Activated CD4-positive, CD25-positive, alpha-beta regulatory T cell treated with anti-CD3 and anti-CD28 coated beads, Interleukin-2, amount 50 U/mL, for 16 hours (primary cell): ENCODE measurements around the gene KCNF1.
"Not testable (repeated sequence)": the region's sequence is repeated elsewhere in the genome, so short reads cannot be mapped to it uniquely, and the experiment has no call there.

Source experiments
- DNase-seq: peaks from one replicate; pipeline ENCODE4 v3.0.0-alpha.2; 2020; ENCODE audit warnings: low read depth, low spot score

The KCNF1 gene

DNA sequence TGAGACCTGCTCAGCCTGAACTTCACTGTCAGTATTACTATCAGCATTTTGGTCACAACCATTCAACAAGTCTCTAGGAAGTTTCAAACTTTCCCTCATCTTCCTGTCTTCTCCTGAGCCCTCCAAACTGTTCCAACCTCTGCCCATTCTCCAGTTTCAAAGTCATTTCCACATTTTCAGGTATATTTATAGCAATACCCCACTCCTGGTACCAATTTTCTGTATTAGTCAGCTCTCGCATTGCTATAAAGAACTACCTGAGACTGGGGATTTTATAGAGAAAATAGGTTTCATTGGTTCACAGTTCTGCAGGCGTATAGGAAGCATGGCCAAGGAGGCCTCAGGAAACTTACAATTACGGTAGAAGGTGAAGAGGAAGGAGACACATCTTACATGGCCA is 27.3 kb downstream of the KCNF1 start:
- no peak for DNase-seq

DNA sequence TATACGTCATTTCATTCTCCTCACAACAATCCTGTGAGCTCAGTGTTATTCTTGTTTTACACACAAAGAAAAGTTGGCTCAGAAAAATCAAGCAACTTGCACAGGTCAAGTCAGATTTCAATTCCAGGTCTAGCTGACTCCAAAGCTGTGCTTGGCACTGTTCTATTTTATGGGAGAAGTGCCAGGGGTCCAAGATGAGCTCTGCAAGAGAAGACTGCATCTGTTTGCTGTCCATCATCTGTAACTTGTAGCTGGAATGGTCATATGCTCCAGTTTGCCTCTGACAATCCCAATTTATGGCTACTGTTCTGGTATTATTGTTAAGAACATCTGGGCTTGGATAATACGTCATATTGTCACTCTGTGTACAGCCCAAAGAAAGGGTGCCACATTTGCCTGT is 28.9 kb downstream of the KCNF1 start:
- DNase-seq = no peak

DNA sequence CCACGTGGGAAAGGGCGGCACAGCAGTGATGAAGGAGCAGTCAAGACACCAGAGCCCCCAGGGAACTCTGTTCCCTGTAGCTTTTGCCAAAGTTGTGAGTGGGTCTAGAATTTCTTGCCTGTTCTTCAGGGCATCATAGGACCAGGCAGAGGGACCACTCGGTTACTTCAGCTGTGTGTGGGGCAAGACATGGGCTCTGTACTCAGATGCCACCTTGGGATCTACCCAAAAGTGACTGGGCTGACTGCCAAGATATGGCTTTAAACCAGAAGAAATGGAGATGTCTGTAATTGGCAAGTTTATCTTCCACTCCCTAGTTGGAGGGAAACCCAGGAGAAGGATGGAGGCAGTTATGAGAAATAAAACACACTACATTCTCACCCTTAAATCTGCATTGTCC is 29.6 kb downstream of the KCNF1 start:
- no peak for DNase-seq

DNA sequence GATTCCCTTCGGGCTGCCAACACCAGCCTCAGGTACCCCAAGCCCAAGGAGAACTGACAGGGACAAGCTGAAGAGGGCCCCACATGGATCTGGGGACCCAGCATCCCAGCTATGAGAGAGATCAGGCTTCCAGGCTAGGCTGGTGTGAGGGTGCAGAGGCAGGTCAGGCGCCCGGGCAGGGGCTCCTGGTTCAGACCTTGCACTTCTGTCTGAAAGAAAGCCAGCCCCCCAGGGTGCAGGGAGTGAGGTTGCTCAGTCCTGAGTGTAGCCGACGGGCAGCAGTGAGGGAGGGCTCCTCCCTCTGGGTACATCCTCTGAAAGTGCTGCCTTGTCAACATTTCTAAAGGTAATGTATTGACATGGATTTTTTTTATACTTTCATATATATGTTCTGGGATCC is 33.1 kb downstream of the KCNF1 start:
- DNase-seq = no peak

DNA sequence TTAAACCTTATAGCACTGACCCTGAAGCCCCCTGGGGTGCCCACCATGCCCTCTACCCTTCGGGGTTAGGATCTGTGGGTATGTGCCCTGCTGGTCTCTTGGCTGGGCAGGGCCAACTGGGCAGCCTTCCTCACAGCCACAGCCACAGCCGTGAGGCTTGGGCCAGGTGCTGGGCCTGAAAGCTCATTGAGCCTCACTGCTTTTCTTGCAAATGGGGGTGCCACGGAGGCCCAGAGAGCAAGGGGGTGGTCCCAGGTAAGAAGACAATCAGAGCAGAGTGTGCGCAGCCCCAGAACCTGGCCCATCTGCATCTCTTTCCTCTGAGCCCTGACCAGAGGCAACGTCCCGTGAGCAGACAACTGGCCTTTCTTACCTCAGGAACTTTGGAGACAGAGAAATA is 34.7 kb downstream of the KCNF1 start:
- no peak for DNase-seq

DNA sequence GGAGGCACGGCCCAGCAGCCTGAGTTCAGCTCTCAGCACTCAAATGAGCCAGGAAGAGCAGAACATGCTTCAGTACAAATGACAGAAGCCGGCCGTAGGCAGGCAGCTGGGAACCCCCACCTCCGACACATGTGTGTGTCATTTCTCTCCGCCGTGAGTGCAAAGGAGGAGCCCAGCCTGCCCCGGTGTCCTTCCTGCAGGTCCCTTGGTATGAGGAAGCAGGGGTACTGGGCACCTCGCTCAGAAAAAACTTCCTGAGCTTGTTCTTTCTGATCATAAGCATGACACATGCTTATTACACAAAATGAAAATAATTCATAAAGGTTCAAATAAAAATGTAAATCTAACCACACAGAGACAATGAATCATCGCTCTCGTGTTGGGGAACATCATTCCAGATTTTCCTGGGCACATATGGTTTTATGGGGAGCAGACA is 35.3 kb downstream of the KCNF1 start:
- no peak for DNase-seq

DNA sequence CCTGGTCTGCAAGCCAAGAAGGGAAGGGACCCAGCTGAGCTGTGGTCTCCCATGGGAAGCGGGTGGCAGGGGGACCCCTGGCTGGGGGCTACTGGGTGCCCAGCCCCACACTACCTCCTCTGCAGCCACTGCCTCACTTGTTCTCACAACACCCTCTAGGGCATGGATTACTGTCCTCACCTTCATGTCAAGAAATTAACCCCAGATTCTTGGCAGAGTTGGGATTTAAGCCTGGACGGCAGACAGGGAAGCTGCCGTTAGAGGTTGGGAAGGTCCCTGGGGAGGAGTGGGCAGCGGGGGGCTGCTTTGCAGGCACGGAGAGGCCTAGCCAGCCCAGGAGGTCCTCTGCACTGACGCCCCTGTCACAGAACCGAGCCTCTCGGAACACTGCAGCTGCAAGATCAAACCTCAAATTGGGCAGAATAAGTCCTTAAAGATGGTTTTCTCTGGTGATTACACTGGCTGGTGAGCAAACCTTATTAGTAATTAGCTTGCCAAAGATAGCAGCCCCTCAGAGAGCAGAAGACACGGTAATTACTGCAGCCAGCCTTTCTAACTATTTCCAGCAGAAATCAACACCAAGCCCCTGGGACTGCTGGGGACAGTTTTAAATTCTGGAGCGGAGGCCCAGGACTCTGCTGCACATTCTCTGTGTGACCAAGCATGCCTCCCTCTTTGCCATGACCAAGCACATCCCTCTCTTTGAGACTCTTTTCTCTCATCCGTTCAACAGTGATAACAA is 35.9 kb downstream of the KCNF1 start:
- no peak for DNase-seq

DNA sequence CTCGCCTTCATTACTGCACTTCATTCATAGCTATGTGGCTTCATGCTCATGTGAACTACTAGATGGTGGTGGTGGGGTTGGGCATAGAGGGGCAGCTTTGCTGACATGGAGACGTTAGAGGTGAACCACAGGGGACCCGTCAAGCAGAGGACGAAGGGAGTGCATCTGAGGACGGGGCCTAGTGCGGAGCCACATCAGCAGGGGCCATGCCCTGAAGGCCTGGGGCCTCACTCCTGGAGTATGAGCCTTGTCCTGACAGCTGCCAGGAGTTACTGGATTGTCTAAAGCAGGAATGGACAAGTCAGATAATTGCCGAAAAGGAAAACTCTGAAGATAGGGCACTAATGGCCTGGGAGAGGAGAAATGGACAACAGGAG is 36.4 kb downstream of the KCNF1 start:
- DNase-seq = no peak

DNA sequence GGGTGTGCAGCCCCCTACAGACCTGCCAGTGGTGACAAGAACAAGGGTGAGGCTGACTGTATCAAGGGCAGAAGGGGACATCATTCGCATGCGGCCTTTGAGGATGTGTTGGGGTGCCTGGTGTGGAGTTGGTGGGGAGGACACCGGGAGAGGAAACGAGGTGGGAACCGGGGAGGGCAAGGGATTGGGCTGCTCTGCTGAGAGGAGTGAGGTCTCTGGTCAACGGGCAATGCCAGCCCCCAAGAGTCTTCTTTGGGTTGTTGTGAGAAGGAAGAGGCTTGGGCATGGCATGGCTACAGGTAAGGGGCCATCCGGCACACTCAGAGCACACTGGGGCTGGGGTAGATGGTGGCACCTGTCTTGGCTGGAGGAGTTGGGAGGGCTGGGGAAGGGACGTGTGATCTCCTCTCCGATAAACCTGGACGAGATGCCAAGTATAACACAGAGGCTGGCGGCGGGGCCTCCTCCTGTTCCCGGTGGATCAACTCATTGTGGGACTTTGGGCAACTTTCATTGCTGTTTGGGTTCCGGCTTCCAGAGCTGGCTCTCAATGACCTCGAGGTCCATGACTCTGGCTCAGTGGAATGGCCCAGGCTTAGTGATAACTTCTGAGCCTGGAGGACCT is 37.0 kb downstream of the KCNF1 start:
- no peak for DNase-seq

DNA sequence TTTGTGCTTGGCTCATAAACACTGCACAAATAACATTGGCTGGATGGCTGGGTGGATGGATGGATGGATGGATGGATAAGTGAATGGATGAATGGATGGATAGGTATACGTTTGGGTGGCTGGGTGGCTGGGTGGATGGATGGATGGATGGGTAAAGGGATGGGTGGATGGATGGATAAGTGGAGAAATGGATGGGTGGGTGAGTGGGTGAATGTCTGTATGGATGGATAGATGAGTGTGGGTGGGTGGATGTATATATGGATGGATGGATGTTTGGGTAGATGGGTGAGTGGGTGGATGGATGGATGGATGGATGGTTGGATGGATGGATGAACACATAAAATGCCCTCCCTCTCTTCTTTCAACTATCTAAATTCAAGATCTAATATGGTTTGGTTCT is 38.1 kb downstream of the KCNF1 start:
- no peak for DNase-seq

DNA sequence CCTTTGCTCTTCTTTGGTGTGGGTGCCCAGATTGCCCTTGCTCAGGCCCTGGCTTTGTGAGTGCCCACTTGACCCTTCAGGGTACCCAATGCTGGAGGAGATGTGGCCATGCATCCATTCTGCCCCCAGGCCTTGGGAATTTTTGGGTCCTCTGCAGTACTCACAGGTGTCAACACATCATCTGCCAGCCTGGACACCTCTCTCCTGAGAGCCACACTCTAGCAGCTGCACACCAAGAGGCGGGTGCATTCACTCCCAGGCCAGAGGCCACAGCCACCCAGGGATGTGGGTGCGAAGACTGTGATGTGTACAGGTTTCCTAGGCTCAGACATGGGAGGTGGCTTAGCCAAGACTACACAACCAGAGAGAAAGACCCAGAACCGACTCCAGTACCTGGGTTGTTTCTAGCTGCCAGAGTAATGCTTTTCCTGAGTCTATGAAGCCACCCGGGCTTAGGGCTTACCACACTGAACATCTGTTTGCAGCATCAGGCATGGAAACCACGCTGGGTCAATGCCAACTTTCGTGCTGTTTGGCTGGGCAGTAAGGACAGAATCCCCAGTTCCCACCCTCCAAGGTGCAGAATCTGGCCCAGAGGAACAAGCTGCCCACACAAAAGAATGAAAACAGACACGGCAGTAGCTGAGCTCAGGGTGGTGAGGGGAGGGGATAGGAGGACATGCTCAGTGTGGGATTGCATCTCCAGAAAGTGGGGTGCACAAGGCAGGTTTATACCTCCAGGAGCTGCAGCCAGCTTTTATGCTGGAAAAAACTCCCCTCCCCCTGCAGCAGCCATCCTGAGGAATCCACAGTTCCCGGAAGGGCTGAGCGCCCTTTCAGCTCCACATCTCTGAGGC is 40.1 kb downstream of the KCNF1 start:
- DNase-seq = no peak

DNA sequence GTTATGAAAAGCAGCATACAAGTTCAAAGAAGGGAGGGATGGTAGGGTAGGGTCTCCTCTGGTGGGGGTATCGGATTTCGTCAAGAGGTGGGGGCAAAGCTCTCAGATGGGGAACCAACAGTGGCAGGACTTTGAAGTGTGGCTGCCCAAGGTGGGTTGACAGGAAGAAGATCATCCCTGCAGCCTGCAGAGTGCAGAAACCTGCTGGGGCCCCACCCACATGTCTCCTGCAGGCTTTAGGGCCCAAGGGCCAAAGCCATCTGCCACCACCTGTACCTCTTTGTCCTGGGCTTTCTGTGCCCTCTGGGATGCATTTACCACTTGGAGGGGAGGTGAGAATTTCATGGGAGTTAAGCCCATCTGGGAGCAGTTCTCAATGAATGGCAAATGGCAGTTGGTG is 42.7 kb downstream of the KCNF1 start:
- DNase-seq = no peak

DNA sequence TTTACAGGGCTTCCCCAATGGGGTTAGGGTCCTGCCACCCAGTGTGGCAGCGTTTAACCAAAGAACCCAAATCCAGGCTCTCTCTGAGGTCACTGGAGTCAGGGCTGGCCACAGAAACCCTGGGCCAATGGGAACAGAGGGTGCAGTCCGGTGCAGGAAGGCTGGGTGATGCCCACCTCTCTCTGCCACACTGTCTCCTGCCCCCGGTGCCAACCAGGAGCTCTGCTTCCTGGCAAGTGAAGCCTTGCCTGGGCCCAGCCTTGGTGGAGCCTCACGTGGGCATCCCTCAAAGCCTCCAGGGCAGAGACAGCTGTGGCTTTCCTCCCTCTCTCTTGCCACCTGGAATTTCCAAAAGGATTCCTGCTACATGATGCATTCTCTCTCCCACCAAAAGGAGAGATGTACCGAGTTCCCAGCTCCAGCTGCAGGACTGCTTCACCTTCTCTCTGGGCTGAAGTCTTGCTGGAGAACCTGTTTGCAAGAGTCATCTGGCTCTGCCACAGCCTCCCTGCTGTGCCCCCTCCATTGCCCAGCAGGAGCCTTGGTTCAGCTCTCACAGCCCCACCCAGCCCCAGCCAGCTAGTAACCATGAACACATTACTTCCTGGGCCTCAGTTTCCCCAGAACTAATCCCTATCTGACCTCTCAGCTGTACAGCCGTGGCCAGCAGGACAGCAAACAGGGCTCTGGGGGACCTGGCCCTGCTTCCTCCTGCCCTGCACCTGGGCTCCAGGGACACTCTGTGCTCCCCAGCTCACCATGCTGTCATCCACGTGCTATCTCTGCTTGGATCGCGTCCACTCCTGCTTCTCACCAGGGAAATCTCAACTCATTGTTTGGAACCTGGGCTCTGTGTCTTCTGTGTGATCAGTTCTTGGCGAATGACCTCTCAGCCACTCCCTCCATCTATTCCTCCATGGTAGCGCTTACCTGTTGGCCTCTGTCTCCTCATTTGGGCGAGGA is 43.4 kb downstream of the KCNF1 start:
- DNase-seq = no peak

DNA sequence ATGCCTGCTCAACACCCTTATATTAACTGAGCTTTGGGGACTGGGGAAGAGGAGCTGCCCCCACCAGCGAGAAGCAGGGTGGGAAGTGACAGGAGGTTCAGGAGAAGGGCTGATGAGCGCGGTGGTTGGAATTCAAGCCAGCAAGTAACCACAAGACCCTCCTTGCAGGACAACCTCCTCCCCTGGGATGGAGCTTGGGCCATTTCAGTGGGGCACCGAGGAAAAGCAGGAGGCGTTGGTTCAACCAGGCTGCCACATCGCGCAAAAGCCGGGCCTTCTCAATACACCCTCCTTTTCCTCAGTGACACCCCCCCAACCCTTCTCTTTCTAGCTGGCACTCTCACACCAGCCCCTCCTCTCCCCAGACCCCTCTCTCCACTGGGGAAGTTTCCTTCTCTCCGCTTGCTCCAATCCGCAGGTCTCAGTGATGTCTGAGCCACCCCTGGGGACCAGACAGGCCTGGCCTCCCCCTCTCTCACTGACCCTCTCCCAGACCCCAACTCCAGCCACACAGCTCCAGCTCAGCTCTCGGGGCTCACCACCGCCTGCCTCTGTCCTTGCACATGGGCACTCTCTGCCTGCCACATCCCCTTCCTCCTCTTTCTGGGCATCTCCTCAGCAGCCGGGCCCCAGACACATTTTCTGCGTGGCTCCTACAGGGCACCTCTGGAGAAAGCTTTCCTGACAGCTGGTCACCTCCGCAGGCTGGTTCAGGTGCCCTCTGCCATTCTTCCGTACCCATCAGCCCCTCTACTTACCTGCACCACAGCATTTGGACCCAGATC is 44.5 kb downstream of the KCNF1 start:
- DNase-seq = no peak

DNA sequence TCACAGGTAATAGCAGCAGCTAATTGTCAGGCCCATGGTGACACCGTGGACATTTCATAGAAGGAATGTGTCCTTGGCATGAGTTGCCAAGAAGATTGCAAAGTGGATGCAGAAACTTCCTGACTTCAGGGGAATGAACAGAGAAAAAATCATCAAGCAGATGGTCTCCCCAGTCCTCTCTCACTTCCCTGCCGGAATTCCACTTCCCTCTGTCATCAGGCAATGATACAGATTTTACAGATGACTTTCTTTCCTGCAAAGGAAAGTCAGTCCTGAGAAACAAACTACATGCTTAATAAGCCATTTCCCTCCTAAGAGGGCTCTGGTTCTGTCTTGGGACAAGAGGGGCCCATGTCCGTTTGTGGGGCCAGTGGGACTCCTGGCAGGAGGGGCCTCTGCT is 45.7 kb downstream of the KCNF1 start:
- DNase-seq = no peak

DNA sequence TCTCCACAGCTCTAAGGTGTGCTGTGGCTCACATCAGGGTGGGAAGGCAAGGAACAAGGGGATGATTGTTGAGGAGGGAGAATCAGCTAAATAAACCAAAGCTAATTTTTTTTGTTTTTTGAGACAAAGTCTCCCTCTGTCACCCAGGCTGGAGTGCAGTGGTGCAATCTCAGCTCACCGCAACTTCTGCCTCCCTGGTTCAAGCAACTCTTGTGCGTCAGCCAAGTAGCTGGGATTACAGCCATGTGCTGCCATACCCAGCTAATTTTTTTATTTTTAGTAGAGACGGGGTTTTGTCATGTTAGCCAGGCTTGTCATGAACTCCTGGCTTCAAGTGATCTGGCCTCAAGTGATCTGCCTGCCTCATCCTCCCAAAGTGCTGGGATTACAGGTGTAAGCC is 46.7 kb downstream of the KCNF1 start:
- not testable (repeated sequence) for DNase-seq

DNA sequence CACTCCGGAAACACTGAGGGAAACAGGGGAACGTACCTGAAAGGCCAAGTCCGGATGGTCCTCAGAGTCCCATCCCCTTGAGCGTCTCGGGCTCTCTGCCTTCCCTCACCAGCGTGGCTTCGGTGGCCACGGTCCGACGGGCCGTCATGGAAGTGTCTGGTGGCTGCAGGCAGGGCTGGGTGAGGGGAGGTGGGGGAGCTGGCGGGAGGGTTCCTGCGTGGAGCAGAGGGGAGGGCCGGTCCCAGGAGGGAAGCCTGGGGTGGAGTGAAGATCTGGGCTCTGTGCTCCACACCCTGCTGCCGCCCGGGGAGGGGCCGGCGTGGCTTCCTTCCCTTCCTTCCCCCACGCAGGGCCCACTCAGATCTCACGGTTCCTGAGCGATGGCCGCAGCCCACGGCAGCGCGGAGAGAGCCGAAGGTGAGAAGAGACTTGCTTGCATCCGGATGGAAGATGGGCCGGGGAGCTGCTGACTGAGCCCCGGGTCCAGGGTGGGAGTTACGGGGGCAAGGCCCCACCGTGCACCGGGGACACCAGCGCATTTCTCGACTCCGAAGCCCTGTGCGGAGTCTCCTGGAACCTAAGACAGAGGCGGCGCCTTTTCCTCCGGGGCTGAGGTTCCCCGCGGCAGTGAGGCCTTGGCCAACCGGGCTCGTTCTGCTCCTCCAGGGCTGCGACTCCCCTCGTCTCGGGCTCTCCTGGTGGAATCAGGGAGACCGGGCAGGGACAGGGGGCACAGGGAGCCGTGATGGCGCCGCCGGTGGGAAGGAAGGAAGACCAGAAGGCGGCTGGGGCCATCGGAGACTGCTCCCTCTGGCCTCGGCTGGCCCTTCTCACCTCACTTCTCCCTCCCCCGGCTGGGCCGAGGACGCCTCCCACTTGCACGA is 49.1 kb downstream of the KCNF1 start:
- DNase-seq = no peak

DNA sequence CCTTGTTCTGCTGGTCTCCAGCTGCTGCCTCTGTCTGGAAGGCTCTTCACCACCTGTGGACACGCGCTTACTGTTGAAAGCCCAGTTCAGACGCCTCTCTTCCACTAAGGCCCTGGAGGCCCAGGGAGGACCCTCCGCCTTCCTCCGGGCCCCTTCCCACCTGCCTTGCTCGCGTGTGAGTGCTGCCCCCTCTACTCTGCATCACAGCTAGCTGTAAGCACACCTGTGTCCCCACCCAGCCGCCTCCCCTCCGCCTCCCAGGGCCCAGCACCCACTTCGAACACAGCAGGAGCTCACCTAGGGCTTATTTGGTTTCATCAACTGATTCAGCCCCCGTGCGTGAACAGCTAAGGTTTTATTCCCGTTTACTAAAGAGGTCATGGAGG is 49.7 kb downstream of the KCNF1 start:
- no peak for DNase-seq

DNA sequence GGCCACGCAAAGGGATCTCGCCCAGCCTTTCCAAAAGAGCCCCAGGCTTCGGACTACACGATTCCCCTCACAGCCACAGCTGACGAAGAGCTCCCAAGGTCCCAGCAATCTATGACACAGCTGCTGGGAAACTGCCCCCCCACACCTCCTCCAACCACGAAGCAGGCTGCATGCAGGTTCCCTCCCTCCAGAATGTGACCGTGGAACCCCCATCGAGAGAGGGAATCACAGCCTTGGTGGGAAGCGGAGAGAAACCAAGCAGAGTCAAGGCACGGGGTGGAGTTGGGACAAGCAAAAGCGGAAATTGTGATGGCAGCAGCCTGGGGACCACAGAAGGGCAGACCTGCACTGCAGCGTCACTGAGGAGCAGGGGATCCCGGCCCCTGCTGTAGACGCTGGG is 50.3 kb downstream of the KCNF1 start:
- DNase-seq = no peak

DNA sequence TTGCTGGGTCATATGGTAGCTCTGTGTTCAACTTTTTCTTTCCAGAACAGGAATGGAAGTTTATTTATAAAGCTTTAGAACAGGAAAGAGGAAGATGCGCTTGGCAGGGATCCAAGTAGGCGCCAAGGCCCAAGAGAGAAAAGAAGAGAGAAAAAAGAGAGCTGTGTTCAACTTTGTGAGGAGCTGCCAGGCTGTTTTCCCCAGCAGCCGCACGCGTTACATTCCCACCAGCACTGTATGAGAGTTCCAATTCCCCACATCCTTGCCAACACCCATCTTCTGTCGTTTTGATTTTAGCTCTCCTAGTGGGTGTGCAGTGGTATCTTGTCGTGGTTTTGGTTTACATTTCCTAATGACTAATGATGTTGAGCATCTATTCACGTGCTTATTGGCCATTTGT is 51.4 kb downstream of the KCNF1 start:
- DNase-seq = no peak
